Measurements from ENCODE around the gene DNAJC12. TPM values are rescaled to one million over a fixed set of nuclear protein-coding genes. Genes with fewer than 3 reads are reported as not detected.
A peak's percentile ranks its signal among the peaks of the same experiment; 100 is the strongest.

Gene DNAJC12
- total and polyA plus RNA-seq, 11 donors = 1.5 to 6.5 (median 4.8) TPM

DNA sequence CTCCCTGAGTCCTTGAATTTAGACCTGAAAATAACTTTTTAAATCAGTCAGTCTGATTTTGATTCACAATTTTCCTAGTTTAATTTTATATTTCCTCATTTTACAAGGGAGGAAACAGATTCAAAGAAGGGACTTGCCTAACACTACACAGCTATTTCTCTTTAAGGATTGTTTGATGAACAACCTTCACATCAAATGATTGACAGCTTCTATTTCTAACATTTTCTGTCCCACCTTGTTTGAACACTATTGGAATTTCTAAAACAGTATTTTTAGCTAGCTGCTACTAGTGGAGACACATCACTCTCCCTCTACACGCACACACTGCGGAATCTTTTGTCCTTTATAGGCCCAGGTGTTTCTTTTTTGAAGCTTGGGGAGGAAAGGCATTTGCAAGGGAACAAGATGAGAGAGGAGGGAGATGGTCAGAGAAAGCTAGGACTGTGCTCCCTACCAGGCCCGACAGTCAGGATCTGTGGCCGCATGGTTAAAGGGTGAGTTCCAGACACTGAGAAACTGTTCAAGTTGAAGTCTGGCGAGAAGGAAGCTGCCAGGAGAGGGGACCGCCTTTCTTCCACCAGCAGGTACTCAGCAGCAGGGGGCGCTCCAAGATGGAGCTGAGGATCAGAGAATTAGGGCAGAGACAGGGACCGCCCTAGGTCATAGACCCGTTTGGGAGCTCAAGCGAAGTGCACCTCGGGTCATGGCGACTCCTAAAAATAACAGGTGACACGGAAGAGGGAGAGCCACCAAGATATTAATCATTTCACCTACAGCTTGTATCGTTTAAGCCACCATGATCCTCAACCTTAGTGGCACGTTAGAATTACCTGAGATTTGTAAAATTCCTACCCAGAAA, 49.7 kb downstream of the DNAJC12 start:
- intact Hi-C loops (cut with DNase I) = loop anchor here in 3 of 10 donors (10.0 kb wide), 1 partner anchor 123 kb away; no protein-coding TSS in a partner anchor
- Histone ChIP-seq H3K27ac (no peak overlapping the region), H3K36me3 (no peaks in the 10 kb centered on the region), H3K27me3 (no peaks in the 10 kb centered on the region), H3K4me3 (no peak overlapping the region), H3K9me3 (no peaks in the 10 kb centered on the region), H3K4me1 (peaks cover 0 to 12% (median 0%) of the 10 kb centered on the region in 12 donors)
- 38 to 49% (median 43%) methylated on average over 14 to 15 of the region's 15 CpGs for WGBS, 4 donors
- TF ChIP-seq, protein P1, sequence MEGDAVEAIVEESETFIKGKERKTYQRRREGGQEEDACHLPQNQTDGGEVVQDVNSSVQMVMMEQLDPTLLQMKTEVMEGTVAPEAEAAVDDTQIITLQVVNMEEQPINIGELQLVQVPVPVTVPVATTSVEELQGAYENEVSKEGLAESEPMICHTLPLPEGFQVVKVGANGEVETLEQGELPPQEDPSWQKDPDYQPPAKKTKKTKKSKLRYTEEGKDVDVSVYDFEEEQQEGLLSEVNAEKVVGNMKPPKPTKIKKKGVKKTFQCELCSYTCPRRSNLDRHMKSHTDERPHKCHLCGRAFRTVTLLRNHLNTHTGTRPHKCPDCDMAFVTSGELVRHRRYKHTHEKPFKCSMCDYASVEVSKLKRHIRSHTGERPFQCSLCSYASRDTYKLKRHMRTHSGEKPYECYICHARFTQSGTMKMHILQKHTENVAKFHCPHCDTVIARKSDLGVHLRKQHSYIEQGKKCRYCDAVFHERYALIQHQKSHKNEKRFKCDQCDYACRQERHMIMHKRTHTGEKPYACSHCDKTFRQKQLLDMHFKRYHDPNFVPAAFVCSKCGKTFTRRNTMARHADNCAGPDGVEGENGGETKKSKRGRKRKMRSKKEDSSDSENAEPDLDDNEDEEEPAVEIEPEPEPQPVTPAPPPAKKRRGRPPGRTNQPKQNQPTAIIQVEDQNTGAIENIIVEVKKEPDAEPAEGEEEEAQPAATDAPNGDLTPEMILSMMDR (IDR thresholded peaks at IDR 0.05) = peak in 11 of 12 donors; percentile 31 to 62 (median 42)
- no peak for TF ChIP-seq POLR2A (IDR thresholded peaks at IDR 0.05)
- peak; percentile 31 to 82 (median 51) for DNase-seq
- peak in 3 of 4 donors; percentile 52 to 71 (median 67) for ATAC-seq

DNA sequence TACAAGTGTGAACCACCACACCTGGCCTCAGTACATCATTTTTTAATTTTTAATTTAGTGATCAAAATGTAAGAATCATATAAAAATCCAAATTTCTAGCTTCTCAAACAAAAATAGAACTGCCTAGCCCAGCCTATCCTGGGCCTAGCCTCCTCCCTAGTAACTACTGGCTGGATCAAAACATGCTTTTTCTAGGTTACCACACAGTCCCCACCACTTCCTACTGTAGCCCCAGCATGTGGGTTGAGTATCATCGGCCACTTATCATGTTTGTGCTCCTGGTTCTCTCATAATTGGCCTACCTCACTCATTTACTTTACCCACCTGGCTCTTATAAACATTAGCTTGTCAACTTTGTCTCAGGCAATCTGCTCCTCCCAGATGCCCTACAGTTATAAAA, 52.9 kb downstream of the DNAJC12 start:
- no peak for DNase-seq
- no peaks in the 10 kb centered on the region for H3K27me3 ChIP-seq
- 48 to 79% (median 76%) methylated on average over 1 of the region's 1 CpG for WGBS, 4 donors
- no peaks in the 10 kb centered on the region for H3K9me3 ChIP-seq
- no peaks in the 10 kb centered on the region for H3K36me3 ChIP-seq
- no peak for ATAC-seq
- peaks cover 0 to 13% (median 0%) of the 10 kb centered on the region in 12 donors for H3K4me1 ChIP-seq
- intact Hi-C loops (cut with DNase I) = loop anchor here in 3 of 10 donors (10.0 kb wide), 1 partner anchor 120 kb away; no protein-coding TSS in a partner anchor
- TF ChIP-seq, protein P1 (IDR thresholded peaks at IDR 0.05) = no peak
- no peak overlapping the region for H3K4me3 ChIP-seq
- H3K27ac ChIP-seq = no peak overlapping the region

DNA sequence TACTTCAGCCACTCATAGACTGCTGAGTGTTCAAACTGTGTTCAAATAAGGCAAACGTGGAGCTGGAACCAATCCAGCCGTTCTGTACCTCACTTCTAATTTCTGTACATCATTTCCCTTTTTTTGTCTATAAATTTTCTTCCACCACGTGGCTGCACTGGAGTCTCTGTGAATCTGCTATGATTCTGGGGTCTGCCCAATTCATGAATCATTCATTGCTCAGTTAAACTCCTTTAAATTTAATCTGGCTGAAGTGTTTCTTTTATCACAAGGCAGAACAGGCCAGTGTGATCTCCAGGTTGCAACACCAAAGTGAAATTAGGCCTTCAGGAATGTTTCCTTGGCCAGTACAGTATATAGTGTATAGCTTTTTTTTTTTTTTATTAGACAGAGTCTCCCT, 53.5 kb downstream of the DNAJC12 start:
- H3K4me1 ChIP-seq = peaks cover 0 to 13% (median 0%) of the 10 kb centered on the region in 12 donors
- H3K27ac ChIP-seq = no peak overlapping the region
- DNase-seq = no peak
- H3K36me3 ChIP-seq = no peaks in the 10 kb centered on the region
- H3K9me3 ChIP-seq = no peaks in the 10 kb centered on the region
- intact Hi-C loops (cut with DNase I) = loop anchor here in 5 of 10 donors (5.0 to 10.0 kb wide), 3 partner anchors 117 to 852 kb away; no protein-coding TSS in a partner anchor
- WGBS, 4 donors = 37 to 39% (median 38%) methylated on average over 3 of the region's 3 CpGs
- TF ChIP-seq POLR2A (IDR thresholded peaks at IDR 0.05) = no peak
- TF ChIP-seq, protein P1 (IDR thresholded peaks at IDR 0.05) = no peak
- no peaks in the 10 kb centered on the region for H3K27me3 ChIP-seq
- ATAC-seq = no peak
- no peak overlapping the region for H3K4me3 ChIP-seq

DNA sequence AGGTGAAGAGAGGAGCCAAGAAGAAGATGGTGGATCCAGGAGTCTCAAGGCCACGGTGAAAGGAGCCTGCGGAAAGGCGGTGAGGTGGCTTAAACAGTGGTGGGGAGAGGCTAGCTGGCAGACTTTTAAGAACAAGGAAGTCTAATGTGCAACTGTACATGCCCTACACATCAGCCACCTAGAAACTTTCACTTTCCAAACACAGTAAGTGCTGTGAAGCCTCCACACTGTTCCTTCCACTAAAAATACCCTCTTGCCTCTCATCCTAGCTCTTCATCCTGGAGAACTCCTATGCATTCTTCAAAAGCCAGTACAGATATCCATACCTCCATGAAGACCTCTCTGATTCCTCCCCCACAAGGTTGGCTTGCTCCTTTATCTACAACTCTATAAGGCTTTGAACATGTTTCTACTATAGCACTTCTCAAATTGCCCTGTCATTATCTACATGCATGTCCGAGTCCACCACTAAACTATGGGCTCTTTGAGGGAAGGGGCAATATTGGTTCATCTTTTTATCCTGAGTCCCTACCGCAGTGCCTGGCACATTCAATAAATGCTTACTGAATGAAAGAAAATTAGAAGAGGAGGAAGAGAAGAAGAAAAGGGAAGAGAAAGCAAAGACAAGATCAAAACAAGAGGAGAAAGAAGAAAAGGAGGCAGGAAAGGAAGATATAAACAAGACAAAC, 54.2 kb downstream of the DNAJC12 start:
- Histone ChIP-seq H3K27me3 (no peaks in the 10 kb centered on the region), H3K4me1 (peaks cover 0 to 13% (median 0%) of the 10 kb centered on the region in 12 donors), H3K27ac (no peak overlapping the region), H3K9me3 (no peaks in the 10 kb centered on the region), H3K4me3 (no peak overlapping the region), H3K36me3 (no peaks in the 10 kb centered on the region)
- intact Hi-C loops (cut with DNase I) = loop anchor here in 5 of 10 donors (5.0 to 10.0 kb wide), 3 partner anchors 116 to 851 kb away; no protein-coding TSS in a partner anchor
- TF ChIP-seq, protein P1 (IDR thresholded peaks at IDR 0.05) = no peak
- no peak for TF ChIP-seq POLR2A (IDR thresholded peaks at IDR 0.05)
- WGBS, 4 donors = 82 to 90% (median 87%) methylated on average over 5 of the region's 5 CpGs
- DNase-seq = no peak
- peak in 1 of 4 donors; percentile 33 for ATAC-seq

Measured in heart left ventricle (tissue), 16 donors.